GM13976 (cell line): ENCODE results near the gene ATN1.
A peak's percentile ranks its signal among the peaks of the same experiment; 100 is the strongest.

Experiments used
- DNase-seq: peaks from one replicate; pipeline ENCODE4 v3.0.0; 2012; ENCODE audit warnings: low spot score
- CTCF ChIP-seq: IDR thresholded peaks from 2 replicates; pipeline ENCODE4 v1.5.1; 2012; ENCODE audit warnings: borderline replicate concordance, mild to moderate bottlenecking; ENCODE audit not compliant: insufficient read depth; ENCODE audit errors: extremely low read depth, missing control alignments, control extremely low read depth
- in situ Hi-C: fragments of 300-500 bp; cut with MboI; formaldehyde crosslinking; loops from one replicate; pipeline ENCODE4 v1.12.0; 2022; ENCODE audit warnings: low sequenced_read_pairs, mixed read lengths, inconsistent platforms; ENCODE audit not compliant: unreplicated experiment

ATN1 gene

GRCh38 chr12:6946920-6947374 is 19.2 kb downstream of the ATN1 start:
- no peak for TF ChIP-seq CTCF
- in situ Hi-C loops = loop anchor here (25.0 kb wide), 1 partner anchor 165 kb away; the partner anchor contains the start of gene C1RL
- DNase-seq = no peak

DNA sequence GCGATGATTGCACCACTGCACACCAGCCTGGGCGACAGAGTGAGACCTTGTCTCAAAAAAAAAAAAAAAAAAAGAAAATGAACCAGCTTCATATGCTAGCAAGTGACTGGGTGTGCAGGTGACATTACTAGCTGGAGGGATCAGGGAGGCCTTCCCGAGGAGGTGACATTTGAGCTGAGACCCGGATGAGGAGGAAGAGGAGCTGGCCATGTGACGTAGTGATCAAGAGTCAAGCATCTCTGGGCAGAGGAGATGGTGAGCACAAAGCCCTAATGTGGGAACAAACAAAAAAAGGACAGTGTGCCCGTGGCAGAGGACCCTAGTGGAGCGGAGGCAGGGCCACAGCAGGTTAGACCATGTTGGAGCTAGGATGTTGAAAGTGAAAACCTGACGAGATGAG is 19.9 kb downstream of the ATN1 start:
- in situ Hi-C loops = loop anchor here (25.0 kb wide), 1 partner anchor 165 kb away; the partner anchor contains the start of gene C1RL
- DNase-seq = no peak
- no peak for TF ChIP-seq CTCF

- no peak for TF ChIP-seq CTCF
- no peak for DNase-seq
- in situ Hi-C loops = loop anchor here (25.0 kb wide), 1 partner anchor 163 kb away; the partner anchor contains the start of gene C1RL
Observed at GRCh38 chr12:6948873-6949594, 21.3 kb downstream of the ATN1 start.

DNA sequence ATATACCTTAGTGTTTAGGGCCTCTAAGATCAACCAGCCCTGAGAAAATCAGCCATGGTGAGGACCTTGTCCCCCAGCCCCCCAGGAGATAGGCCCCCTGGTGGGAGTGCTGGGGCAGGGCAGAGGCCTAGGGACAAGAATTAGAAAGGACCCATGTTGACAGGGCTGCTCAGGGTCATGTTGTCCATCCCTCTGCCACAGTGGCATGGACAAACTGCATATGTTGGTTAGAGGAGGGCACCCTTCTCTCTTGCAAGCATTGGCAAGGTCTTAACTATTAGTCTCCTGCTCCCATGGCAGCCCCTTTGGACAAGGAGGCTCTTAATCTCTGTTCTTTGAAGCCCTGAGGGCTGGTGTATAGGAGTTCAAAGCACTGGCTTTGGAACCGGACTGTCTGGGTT is 22.6 kb downstream of the ATN1 start:
- in situ Hi-C loops = no loop called here
- peak; percentile 45 for DNase-seq
- TF ChIP-seq CTCF = peak; percentile 41

GRCh38 chr12:6950811-6951540 is 23.2 kb downstream of the ATN1 start, which contains the start of gene PTPN6:
TSS of gene PTPN6 (plus strand) at chr12:6951356. CDS start at chr12:6951513, 157 bp downstream.
- no peak for TF ChIP-seq CTCF
- in situ Hi-C loops = no loop called here
- DNase-seq = peak; percentile 71

GRCh38 chr12:6951551-6952120 is 23.9 kb downstream of the ATN1 start:
- in situ Hi-C loops = no loop called here
- TF ChIP-seq CTCF = no peak
- DNase-seq = peak; percentile 28
